Measurements from ENCODE around the gene ZBTB21.

ZBTB21 gene

DNA sequence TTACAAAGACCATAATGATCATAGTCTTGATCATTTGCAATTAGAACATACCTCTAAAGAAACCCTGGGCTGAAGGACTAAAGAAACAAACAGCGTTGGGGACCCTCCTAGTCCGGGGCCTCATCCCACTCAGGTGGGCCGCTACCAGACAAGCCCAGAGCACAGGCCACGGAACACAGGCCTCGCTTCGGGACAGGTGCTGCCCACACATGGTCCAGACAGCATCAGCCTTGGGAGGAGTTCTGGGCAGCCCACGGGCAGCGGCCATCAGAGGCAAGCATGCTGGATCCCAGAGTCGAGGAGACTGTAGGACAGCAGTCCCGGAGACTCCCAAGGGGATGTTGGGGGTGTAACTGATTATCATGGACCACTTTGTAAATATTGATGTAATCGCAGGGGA lies 61.3 kb downstream of the ZBTB21 start:
- DNase-seq: no peak

DNA sequence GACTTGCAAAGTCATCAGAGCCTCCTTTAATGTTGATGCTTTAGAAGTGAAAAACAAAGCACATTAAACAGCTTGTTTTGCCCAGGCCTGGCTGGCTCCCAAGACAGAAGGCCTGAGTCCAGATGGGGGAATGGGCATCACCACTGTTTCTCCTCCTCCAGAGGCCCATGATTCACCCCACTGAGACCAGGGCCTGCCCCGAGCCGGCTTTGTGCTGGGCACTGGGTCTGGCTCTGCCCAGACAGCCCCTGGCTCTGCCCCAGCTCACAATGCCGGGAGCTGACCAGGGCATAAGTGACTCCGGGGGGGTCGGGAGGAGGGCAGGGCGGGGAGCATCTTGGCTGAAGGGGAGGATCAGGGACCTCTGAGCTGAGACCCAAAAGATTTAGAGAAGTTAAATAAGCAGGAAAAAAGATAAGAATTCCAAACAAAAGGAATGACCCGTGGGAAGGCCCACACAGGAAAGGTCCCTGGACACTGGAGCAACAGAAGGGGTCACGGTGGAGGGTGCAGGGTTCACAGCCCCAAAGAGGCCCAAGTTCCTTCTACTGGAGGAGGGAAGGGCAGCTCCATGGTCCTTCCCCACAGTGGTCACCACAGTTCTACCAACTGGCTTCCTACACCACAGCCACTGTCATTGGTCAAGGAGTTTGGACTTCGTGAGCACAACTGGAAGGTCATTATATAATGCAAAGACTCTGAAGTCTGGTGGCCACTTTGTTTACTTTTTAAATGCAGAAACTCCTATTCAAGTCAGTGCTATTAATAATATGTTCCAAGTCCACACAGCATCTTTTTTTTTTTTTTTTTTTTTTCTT lies 61.9 kb downstream of the ZBTB21 start:
- no peak for DNase-seq

- no peak for DNase-seq
These were observed 64.2 kb downstream of the ZBTB21 start for GRCh38 chr21:41945982-41946381.

- no peak for DNase-seq
These were observed 66.3 kb downstream of the ZBTB21 start for GRCh38 chr21:41943851-41944250.

DNA sequence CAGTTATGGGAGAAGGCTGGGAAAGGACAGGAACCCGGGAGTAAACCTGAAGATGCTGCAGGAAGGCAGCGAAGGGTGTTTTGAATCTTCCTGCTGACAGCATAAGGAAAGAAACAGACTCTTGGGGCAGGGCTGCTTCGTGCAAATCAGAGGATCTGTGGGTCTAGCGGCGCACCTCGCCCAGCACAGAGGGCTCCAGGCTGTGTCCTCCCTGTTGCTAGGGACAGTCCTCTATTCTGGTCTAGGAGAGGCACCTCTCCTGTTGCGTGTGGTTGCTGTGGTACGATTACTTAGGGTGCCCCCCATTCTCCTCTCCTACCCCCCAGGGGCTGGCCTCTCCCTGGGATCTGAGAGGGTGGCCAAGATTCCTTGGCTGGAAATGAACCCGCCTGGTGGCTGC lies 67.7 kb downstream of the ZBTB21 start:
- DNase-seq: no peak

DNA sequence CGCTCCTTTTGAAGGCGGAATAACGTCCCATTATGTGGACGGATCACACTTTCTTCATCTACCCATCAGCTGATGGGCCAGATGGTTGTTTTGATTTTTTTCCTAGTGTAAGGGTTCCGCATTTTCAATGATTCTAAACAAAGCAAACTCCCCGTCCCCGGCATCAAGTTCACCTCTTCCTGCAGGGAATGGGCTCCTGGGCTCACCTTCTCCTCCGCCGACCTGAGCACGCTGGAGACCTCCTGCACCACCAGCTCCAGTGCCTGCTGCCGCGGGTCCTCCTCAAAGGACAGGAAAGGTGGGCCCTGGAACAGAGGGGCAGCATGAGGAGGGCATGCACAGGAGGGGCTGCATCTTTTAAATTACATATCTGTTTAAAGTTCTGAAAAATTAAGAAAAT lies 68.2 kb downstream of the ZBTB21 start:
- DNase-seq: no peak

- no peak for DNase-seq
These were observed 69.7 kb downstream of the ZBTB21 start for GRCh38 chr21:41940431-41940830.

DNA sequence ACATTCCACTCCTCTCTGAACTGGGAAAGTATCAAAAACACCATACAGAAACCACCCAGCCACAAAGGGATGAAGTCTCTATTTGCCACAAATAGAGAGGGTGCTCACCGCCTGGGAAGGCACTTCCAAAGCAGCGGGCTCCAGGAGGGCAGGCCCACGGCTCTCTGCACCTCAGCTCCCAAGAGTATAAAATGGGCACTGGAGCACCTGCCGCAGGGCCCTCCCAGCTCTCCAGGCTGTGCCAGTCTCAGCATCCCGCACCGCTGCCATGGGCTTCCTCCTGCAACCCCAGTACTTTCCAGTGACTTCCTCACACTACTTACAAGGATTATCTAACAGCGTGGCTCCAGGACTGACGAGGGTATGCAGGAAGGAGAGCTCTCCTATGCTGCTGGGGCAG lies 70.8 kb downstream of the ZBTB21 start:
- no peak for DNase-seq

All from inflammatory macrophage treated with lipopolysaccharide for 4 hours (primary cell).